Measurements from ENCODE around the gene CLSTN2. TPM values are rescaled to one million over a fixed set of nuclear protein-coding genes. Genes with fewer than 3 reads are reported as not detected.

CLSTN2 gene
- total RNA-seq, 1 donor from 2014 or later, result 12.9 TPM

DNA sequence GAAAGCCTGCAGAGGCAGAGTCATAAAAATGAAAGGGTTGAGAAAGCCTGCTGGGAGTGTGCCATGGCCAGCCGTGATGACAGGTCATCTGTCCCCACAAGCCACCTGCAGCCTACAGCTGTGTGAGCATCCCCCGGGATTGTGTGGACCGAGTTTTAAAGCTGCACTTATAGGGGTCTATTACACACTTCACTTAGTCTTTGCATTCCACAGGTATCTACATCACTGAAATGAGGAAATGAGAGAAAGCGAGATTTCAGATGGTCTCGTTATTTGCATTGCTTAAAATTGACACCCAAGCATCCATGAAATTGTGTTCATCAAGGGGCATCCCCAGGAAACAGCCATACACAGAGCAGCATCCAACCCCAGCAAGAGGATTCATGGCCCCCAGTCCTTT is 605.3 kb downstream of the CLSTN2 start:
- Mint-ChIP-seq H3K36me3 (no peaks in the 10 kb centered on the region), H3K9me3 (no peaks in the 10 kb centered on the region), H3K27ac (no peak overlapping the region), H3K27me3 (no peaks in the 10 kb centered on the region), H3K4me3 (no peak overlapping the region), H3K4me1 (ENCODE audit: unreplicated experiment) (no peaks in the 10 kb centered on the region)
- no peak for DNase-seq (ENCODE audit: extremely low spot score, unreplicated experiment)
- TF ChIP-seq, protein P1, sequence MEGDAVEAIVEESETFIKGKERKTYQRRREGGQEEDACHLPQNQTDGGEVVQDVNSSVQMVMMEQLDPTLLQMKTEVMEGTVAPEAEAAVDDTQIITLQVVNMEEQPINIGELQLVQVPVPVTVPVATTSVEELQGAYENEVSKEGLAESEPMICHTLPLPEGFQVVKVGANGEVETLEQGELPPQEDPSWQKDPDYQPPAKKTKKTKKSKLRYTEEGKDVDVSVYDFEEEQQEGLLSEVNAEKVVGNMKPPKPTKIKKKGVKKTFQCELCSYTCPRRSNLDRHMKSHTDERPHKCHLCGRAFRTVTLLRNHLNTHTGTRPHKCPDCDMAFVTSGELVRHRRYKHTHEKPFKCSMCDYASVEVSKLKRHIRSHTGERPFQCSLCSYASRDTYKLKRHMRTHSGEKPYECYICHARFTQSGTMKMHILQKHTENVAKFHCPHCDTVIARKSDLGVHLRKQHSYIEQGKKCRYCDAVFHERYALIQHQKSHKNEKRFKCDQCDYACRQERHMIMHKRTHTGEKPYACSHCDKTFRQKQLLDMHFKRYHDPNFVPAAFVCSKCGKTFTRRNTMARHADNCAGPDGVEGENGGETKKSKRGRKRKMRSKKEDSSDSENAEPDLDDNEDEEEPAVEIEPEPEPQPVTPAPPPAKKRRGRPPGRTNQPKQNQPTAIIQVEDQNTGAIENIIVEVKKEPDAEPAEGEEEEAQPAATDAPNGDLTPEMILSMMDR (conservative IDR thresholded peaks at IDR 0.05), result no peak

DNA sequence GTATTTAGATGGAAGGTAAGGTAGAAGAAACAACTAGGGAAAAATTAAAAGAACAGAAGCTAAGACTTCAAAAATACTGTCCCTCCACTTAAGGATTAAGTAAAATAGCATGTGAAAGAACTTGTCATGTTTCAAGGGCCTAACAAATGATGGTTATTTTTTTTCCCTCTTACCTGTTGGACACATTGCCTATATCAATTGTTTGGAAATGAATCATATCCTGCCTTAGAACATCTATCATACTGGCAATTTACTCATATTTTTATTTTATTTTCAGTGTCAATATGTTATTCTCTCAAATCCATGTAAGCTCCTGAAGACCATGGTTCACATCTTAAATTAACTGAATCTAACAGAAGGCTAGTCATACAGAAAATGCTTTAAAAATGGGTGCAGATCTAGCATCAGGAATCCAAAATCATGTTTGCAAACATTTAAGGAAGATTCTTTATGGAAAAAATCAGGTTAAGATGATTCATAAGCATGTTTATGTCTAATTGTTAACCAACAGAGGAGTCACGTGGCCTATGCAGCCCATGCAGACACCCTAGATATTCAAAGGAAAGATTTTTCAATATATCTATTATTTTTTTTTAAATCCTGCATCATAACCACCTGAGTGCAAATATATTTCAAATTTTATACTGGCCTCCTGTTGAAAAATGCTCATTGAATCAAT is 607.1 kb downstream of the CLSTN2 start:
- H3K4me1 Mint-ChIP-seq (ENCODE audit: unreplicated experiment), result no peaks in the 10 kb centered on the region
- no peaks in the 10 kb centered on the region for H3K36me3 Mint-ChIP-seq
- H3K27ac Mint-ChIP-seq, result no peak overlapping the region
- H3K9me3 Mint-ChIP-seq, result no peaks in the 10 kb centered on the region
- H3K4me3 Mint-ChIP-seq, result no peak overlapping the region
- no peak for DNase-seq (ENCODE audit: extremely low spot score, unreplicated experiment)
- no peaks in the 10 kb centered on the region for H3K27me3 Mint-ChIP-seq
- TF ChIP-seq, protein P1 (conservative IDR thresholded peaks at IDR 0.05), result no peak

DNA sequence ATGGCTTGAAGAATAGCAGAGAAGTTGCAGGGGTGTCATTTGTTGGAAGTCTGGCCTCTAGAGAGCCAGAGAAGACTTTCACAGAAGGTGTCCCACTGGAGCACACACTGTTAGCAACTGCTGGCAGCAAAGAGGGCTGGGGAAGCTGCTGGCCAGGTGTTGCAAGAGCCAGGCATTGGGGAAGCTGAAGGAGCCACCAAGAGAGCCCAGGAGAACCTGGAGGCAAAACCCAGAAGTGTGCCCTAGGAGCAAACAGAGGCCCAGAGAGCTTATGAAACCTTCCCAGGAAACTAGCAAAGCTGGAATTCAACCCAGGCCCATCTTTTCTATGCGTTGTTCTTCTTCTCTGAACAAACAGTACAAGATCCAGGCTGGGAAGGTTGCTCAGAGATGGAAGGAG is 610.2 kb downstream of the CLSTN2 start:
- Mint-ChIP-seq H3K9me3 (no peaks in the 10 kb centered on the region), H3K4me3 (no peak overlapping the region), H3K4me1 (ENCODE audit: unreplicated experiment) (no peaks in the 10 kb centered on the region), H3K27ac (no peak overlapping the region), H3K36me3 (no peaks in the 10 kb centered on the region), H3K27me3 (no peaks in the 10 kb centered on the region)
- TF ChIP-seq, protein P1 (conservative IDR thresholded peaks at IDR 0.05), result no peak
- no peak for DNase-seq (ENCODE audit: extremely low spot score, unreplicated experiment)

DNA sequence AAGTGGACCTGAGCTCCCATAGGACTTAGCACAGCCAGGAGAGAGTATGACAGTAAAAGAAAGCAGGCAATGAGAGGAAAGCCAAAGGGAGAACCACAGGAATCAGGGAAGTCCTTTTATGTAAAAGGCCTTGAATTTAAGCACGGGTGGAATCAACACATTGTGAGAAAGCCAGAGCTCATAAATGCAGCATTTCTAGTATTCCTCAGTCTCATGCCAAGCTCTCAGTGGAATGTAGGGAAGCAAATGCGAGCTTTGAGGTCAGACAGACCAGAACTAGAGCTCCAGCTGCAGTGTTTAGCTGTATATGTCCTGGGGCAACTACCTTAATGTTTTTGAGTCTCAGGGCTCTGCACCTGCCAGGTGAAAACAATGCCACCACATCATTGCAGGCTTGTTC is 610.8 kb downstream of the CLSTN2 start:
- DNase-seq (ENCODE audit: extremely low spot score, unreplicated experiment), result no peak
- Mint-ChIP-seq H3K4me3 (no peak overlapping the region), H3K36me3 (no peaks in the 10 kb centered on the region), H3K27me3 (no peaks in the 10 kb centered on the region), H3K9me3 (no peaks in the 10 kb centered on the region), H3K4me1 (ENCODE audit: unreplicated experiment) (no peaks in the 10 kb centered on the region), H3K27ac (no peak overlapping the region)
- TF ChIP-seq, protein P1 (conservative IDR thresholded peaks at IDR 0.05), result no peak

DNA sequence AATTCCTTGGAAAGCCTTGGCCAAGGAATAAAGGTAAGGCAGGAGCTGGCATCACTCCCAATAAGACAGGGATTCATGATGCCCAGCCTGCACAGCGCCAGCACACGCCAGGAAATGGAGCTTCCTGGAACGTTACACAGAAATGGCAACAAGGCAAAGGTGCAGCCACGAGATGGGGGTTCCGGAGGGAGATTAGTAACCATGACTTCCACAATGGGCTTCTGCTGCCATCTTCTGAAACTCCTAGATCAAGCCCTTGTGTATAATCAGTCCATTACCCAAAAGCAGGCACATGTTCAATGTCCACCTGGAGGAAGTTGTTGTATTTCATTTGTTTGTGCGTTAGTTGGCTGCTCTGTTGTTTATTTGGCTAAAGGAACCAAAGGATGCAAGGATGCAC is 611.7 kb downstream of the CLSTN2 start:
- Mint-ChIP-seq H3K36me3 (no peaks in the 10 kb centered on the region), H3K27ac (no peak overlapping the region), H3K27me3 (no peaks in the 10 kb centered on the region), H3K4me3 (no peak overlapping the region), H3K9me3 (no peaks in the 10 kb centered on the region), H3K4me1 (ENCODE audit: unreplicated experiment) (no peaks in the 10 kb centered on the region)
- no peak for DNase-seq (ENCODE audit: extremely low spot score, unreplicated experiment)
- TF ChIP-seq, protein P1 (conservative IDR thresholded peaks at IDR 0.05), result no peak
